Measurements from ENCODE around the gene IKZF2.

IKZF2 gene

GRCh38 chr2:213016166-213016983 lies 135.0 kb downstream of the IKZF2 start:
- no peak for TF ChIP-seq CTCF (IDR thresholded peaks at IDR 0.05; ENCODE audit: low read depth, low read length)
- DNase-seq (ENCODE audit: extremely low read depth, low read depth): no peak

GRCh38 chr2:213015387-213016165 lies 135.8 kb downstream of the IKZF2 start:
- no peak for DNase-seq (ENCODE audit: extremely low read depth, low read depth)
- no peak for TF ChIP-seq CTCF (IDR thresholded peaks at IDR 0.05; ENCODE audit: low read depth, low read length)

GRCh38 chr2:213013979-213014378 lies 137.4 kb downstream of the IKZF2 start:
- no peak for DNase-seq (ENCODE audit: extremely low read depth, low read depth)
- TF ChIP-seq CTCF (IDR thresholded peaks at IDR 0.05; ENCODE audit: low read depth, low read length): no peak

GRCh38 chr2:213011505-213011904 lies 139.9 kb downstream of the IKZF2 start:
- TF ChIP-seq CTCF (IDR thresholded peaks at IDR 0.05; ENCODE audit: low read depth, low read length): no peak
- no peak for DNase-seq (ENCODE audit: extremely low read depth, low read depth)

GRCh38 chr2:213010106-213010779 lies 141.2 kb downstream of the IKZF2 start:
- no peak for DNase-seq (ENCODE audit: extremely low read depth, low read depth)
- no peak for TF ChIP-seq CTCF (IDR thresholded peaks at IDR 0.05; ENCODE audit: low read depth, low read length)

- no peak for TF ChIP-seq CTCF (IDR thresholded peaks at IDR 0.05; ENCODE audit: low read depth, low read length)
These were observed 144.0 kb downstream of the IKZF2 start for GRCh38 chr2:213007290-213007838.

More at GRCh38 chr2:213007290-213007838, 144.0 kb downstream of the IKZF2 start:
- no peak for DNase-seq (ENCODE audit: extremely low read depth, low read depth)
